ENCODE measurements around the gene TIAM2.
A peak's percentile ranks its signal among the peaks of the same experiment; 100 is the strongest.

The TIAM2 gene

GRCh38 chr6:154977588-154977987 lies 17.5 kb upstream of the TIAM2 start:
- H3K4me1 Mint-ChIP-seq (ENCODE audit: low read depth): peaks cover 8% of the 10 kb centered on the region
- DNase-seq: no peak
- no peaks in the 10 kb centered on the region for H3K27me3 Mint-ChIP-seq
- no peaks in the 10 kb centered on the region for H3K36me3 Mint-ChIP-seq (ENCODE audit: low read depth)
- H3K27ac Mint-ChIP-seq: no peak overlapping the region
- peaks cover 2% of the 10 kb centered on the region for H3K9me3 Mint-ChIP-seq
- no peak overlapping the region for H3K4me3 Mint-ChIP-seq

GRCh38 chr6:154980273-154981078 lies 14.6 kb upstream of the TIAM2 start:
- Mint-ChIP-seq H3K27me3 (no peaks in the 10 kb centered on the region), H3K4me1 (ENCODE audit: low read depth) (peaks cover 8% of the 10 kb centered on the region), H3K36me3 (ENCODE audit: low read depth) (no peaks in the 10 kb centered on the region), H3K4me3 (no peak overlapping the region), H3K27ac (no peak overlapping the region), H3K9me3 (peaks cover 2% of the 10 kb centered on the region)
- no peak for DNase-seq

GRCh38 chr6:154981079-154981870 lies 13.8 kb upstream of the TIAM2 start:
- no peak overlapping the region for H3K27ac Mint-ChIP-seq
- peaks cover 2% of the 10 kb centered on the region for H3K9me3 Mint-ChIP-seq
- H3K27me3 Mint-ChIP-seq: no peaks in the 10 kb centered on the region
- DNase-seq: no peak
- peaks cover 8% of the 10 kb centered on the region for H3K4me1 Mint-ChIP-seq (ENCODE audit: low read depth)
- no peak overlapping the region for H3K4me3 Mint-ChIP-seq
- no peaks in the 10 kb centered on the region for H3K36me3 Mint-ChIP-seq (ENCODE audit: low read depth)

GRCh38 chr6:154984146-154984545 lies 11.0 kb upstream of the TIAM2 start:
- no peaks in the 10 kb centered on the region for H3K36me3 Mint-ChIP-seq (ENCODE audit: low read depth)
- no peaks in the 10 kb centered on the region for H3K27me3 Mint-ChIP-seq
- peaks cover 8% of the 10 kb centered on the region for H3K4me1 Mint-ChIP-seq (ENCODE audit: low read depth)
- no peak overlapping the region for H3K27ac Mint-ChIP-seq
- H3K4me3 Mint-ChIP-seq: no peak overlapping the region
- peaks cover 5% of the 10 kb centered on the region for H3K9me3 Mint-ChIP-seq
- DNase-seq: no peak

- Mint-ChIP-seq H3K27ac (no peak overlapping the region), H3K27me3 (no peaks in the 10 kb centered on the region), H3K4me3 (no peak overlapping the region), H3K9me3 (peaks cover 5% of the 10 kb centered on the region), H3K36me3 (ENCODE audit: low read depth) (no peaks in the 10 kb centered on the region), H3K4me1 (ENCODE audit: low read depth) (no peaks in the 10 kb centered on the region)
- no peak for DNase-seq
These were observed 8.3 kb upstream of the TIAM2 start for GRCh38 chr6:154986787-154987235.

GRCh38 chr6:154989448-154989847 lies 5.7 kb upstream of the TIAM2 start:
- H3K36me3 Mint-ChIP-seq (ENCODE audit: low read depth): no peaks in the 10 kb centered on the region
- H3K27ac Mint-ChIP-seq: no peak overlapping the region
- no peaks in the 10 kb centered on the region for H3K4me1 Mint-ChIP-seq (ENCODE audit: low read depth)
- peaks cover 5% of the 10 kb centered on the region for H3K9me3 Mint-ChIP-seq
- no peak overlapping the region for H3K4me3 Mint-ChIP-seq
- H3K27me3 Mint-ChIP-seq: peaks cover 9% of the 10 kb centered on the region
- DNase-seq: no peak

- no peak overlapping the region for H3K27ac Mint-ChIP-seq
- H3K9me3 Mint-ChIP-seq: peaks cover 5% of the 10 kb centered on the region
- H3K36me3 Mint-ChIP-seq (ENCODE audit: low read depth): no peaks in the 10 kb centered on the region
- DNase-seq: no peak
- peaks cover 4% of the 10 kb centered on the region for H3K4me1 Mint-ChIP-seq (ENCODE audit: low read depth)
- no peak overlapping the region for H3K4me3 Mint-ChIP-seq
- H3K27me3 Mint-ChIP-seq: peaks cover 17% of the 10 kb centered on the region
These were observed 3.9 kb upstream of the TIAM2 start for GRCh38 chr6:154991207-154991606.

GRCh38 chr6:154993026-154993425 lies 2.1 kb upstream of the TIAM2 start:
- Mint-ChIP-seq H3K27me3 (peaks cover 34% of the 10 kb centered on the region), H3K9me3 (peaks cover 5% of the 10 kb centered on the region), H3K4me3 (no peak overlapping the region), H3K4me1 (ENCODE audit: low read depth) (peaks cover 11% of the 10 kb centered on the region), H3K27ac (no peak overlapping the region), H3K36me3 (ENCODE audit: low read depth) (no peaks in the 10 kb centered on the region)
- DNase-seq: no peak

- no peak for DNase-seq
- Mint-ChIP-seq H3K27me3 (peaks cover 39% of the 10 kb centered on the region), H3K36me3 (ENCODE audit: low read depth) (no peaks in the 10 kb centered on the region), H3K4me3 (no peak overlapping the region), H3K4me1 (ENCODE audit: low read depth) (peaks cover 11% of the 10 kb centered on the region), H3K27ac (no peak overlapping the region), H3K9me3 (no peaks in the 10 kb centered on the region)
These were observed 1.4 kb upstream of the TIAM2 start for GRCh38 chr6:154993710-154994109.

- no peaks in the 10 kb centered on the region for H3K9me3 Mint-ChIP-seq
- no peaks in the 10 kb centered on the region for H3K36me3 Mint-ChIP-seq (ENCODE audit: low read depth)
- H3K4me3 Mint-ChIP-seq: peak overlapping the region; percentile 70
- peaks cover 11% of the 10 kb centered on the region for H3K4me1 Mint-ChIP-seq (ENCODE audit: low read depth)
- no peak for DNase-seq
- H3K27me3 Mint-ChIP-seq: peaks cover 44% of the 10 kb centered on the region
- no peak overlapping the region for H3K27ac Mint-ChIP-seq
These were observed 270 bp upstream of the TIAM2 start for GRCh38 chr6:154994836-154995253.

GRCh38 chr6:154996016-154996590 lies 988 bp downstream of the TIAM2 start:
- Mint-ChIP-seq H3K4me1 (ENCODE audit: low read depth) (peaks cover 11% of the 10 kb centered on the region), H3K4me3 (peak overlapping the region; percentile 69), H3K9me3 (no peaks in the 10 kb centered on the region), H3K27ac (no peak overlapping the region), H3K36me3 (ENCODE audit: low read depth) (no peaks in the 10 kb centered on the region), H3K27me3 (peaks cover 56% of the 10 kb centered on the region)
- DNase-seq: no peak

- DNase-seq: no peak
- Mint-ChIP-seq H3K27me3 (peaks cover 56% of the 10 kb centered on the region), H3K9me3 (no peaks in the 10 kb centered on the region), H3K36me3 (ENCODE audit: low read depth) (no peaks in the 10 kb centered on the region), H3K4me1 (ENCODE audit: low read depth) (peaks cover 11% of the 10 kb centered on the region), H3K4me3 (no peak overlapping the region), H3K27ac (no peak overlapping the region)
These were observed 1.8 kb downstream of the TIAM2 start for GRCh38 chr6:154996841-154997311.

- Mint-ChIP-seq H3K27me3 (peaks cover 53% of the 10 kb centered on the region), H3K4me1 (ENCODE audit: low read depth) (peaks cover 11% of the 10 kb centered on the region), H3K27ac (no peak overlapping the region), H3K9me3 (no peaks in the 10 kb centered on the region), H3K4me3 (no peak overlapping the region), H3K36me3 (ENCODE audit: low read depth) (no peaks in the 10 kb centered on the region)
- DNase-seq: no peak
These were observed 3.7 kb downstream of the TIAM2 start for GRCh38 chr6:154998855-154999254.

GRCh38 chr6:155001482-155001881 lies 6.4 kb downstream of the TIAM2 start:
- DNase-seq: no peak
- no peaks in the 10 kb centered on the region for H3K9me3 Mint-ChIP-seq
- no peak overlapping the region for H3K4me3 Mint-ChIP-seq
- peaks cover 8% of the 10 kb centered on the region for H3K4me1 Mint-ChIP-seq (ENCODE audit: low read depth)
- H3K36me3 Mint-ChIP-seq (ENCODE audit: low read depth): no peaks in the 10 kb centered on the region
- peaks cover 37% of the 10 kb centered on the region for H3K27me3 Mint-ChIP-seq
- H3K27ac Mint-ChIP-seq: no peak overlapping the region
